Measurements from ENCODE around the gene GTF2A2.

DNA sequence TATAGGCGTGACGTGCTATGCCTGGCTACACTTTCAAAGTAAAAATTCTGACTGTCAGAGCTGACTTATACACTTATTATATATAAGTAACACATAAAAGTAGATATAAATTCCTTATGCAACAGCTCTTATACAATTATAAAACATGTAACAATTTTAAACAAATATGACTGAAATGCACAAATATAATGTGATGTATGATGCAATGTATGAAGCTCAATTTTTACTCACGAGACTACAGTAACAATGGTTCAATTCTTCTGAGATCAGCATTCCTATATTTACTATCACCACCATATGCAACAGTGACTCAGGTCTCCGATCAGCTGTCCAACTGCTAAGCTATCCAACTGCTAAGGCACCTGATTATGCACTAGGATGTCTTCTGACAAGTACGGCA lies 23.6 kb upstream of the GTF2A2 start:
- no peak for TF ChIP-seq CTCF (IDR thresholded peaks at IDR 0.05)
- TF ChIP-seq POLR2A (IDR thresholded peaks at IDR 0.05): no peak
- TF ChIP-seq POLR2AphosphoS5 (IDR thresholded peaks at IDR 0.05; ENCODE audit: insufficient read depth in 1 of 2, low read depth in 1 of 2): no peak
